ENCODE data around the gene PKNOX2.

Gene PKNOX2

GRCh38 chr11:125155767-125156166, 8.8 kb upstream of the PKNOX2 start:
- no peak for DNase-seq

GRCh38 chr11:125156346-125157117, 8.0 kb upstream of the PKNOX2 start:
- no peak for DNase-seq

GRCh38 chr11:125157118-125157733, 7.3 kb upstream of the PKNOX2 start:
- no peak for DNase-seq

GRCh38 chr11:125157953-125158680, 6.4 kb upstream of the PKNOX2 start:
- no peak for DNase-seq

- no peak for DNase-seq
These were observed 1.8 kb upstream of the PKNOX2 start for GRCh38 chr11:125162743-125163142.

- no peak for DNase-seq
These were observed 1.0 kb upstream of the PKNOX2 start for GRCh38 chr11:125163431-125164063.

GRCh38 chr11:125164091-125164421, 495 bp upstream of the PKNOX2 start:
- no peak for DNase-seq

- DNase-seq = no peak
These were observed 726 bp downstream of the PKNOX2 start for GRCh38 chr11:125165111-125165842.

GRCh38 chr11:125165843-125166763, 1.6 kb downstream of the PKNOX2 start:
- no peak for DNase-seq

GRCh38 chr11:125166764-125167291, 2.3 kb downstream of the PKNOX2 start:
- DNase-seq = no peak

- DNase-seq = no peak
These were observed 2.9 kb downstream of the PKNOX2 start for GRCh38 chr11:125167292-125167953.

GRCh38 chr11:125167954-125168835, 3.6 kb downstream of the PKNOX2 start:
- no peak for DNase-seq

- DNase-seq = no peak
These were observed 4.4 kb downstream of the PKNOX2 start for GRCh38 chr11:125168918-125169456.

- DNase-seq = no peak
These were observed 5.5 kb downstream of the PKNOX2 start for GRCh38 chr11:125170001-125170509.

- DNase-seq = no peak
These were observed 6.0 kb downstream of the PKNOX2 start for GRCh38 chr11:125170510-125171031.

GRCh38 chr11:125171974-125172373, 7.4 kb downstream of the PKNOX2 start:
- DNase-seq = no peak

GRCh38 chr11:125173027-125173426, 8.5 kb downstream of the PKNOX2 start:
- DNase-seq = no peak

GRCh38 chr11:125173556-125173955, 9.0 kb downstream of the PKNOX2 start:
- no peak for DNase-seq

GRCh38 chr11:125174057-125174456, 9.5 kb downstream of the PKNOX2 start:
- DNase-seq = no peak
